Measurements from ENCODE around the gene C5orf52.

C5orf52 gene

DNA sequence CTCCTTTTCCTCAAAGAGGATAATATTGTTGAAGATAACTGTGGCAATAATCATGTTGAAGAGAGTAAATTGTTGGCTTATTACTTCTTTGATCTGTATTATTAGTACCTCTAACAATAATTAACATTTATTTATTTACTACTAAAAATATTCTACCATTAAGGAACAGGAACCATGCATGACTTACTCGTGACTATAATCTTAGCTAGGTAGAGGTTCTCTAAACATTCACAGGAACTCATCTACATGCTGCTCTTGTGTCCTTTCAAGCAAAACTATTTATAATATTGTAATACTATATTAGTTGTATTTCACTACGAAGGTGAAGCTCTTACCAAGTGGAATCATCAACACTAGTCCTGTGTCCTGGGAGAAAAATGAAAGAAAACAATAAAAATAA lies 22.2 kb upstream of the C5orf52 start:
- no peak overlapping the region for H3K4me3 ChIP-seq (ENCODE audit: low read depth, low read length)
- TF ChIP-seq CTCF (IDR thresholded peaks at IDR 0.05; ENCODE audit: low read depth, low read length): no peak

GRCh38 chr5:157650991-157651611 lies 20.2 kb upstream of the C5orf52 start:
- H3K4me3 ChIP-seq (ENCODE audit: low read depth, low read length): no peak overlapping the region
- TF ChIP-seq CTCF (IDR thresholded peaks at IDR 0.05; ENCODE audit: low read depth, low read length): no peak

GRCh38 chr5:157651623-157652376 lies 19.5 kb upstream of the C5orf52 start:
- TF ChIP-seq CTCF (IDR thresholded peaks at IDR 0.05; ENCODE audit: low read depth, low read length): no peak
- H3K4me3 ChIP-seq (ENCODE audit: low read depth, low read length): no peak overlapping the region

GRCh38 chr5:157652377-157652692 lies 19.0 kb upstream of the C5orf52 start, which contains the start of gene SOX30:
Gene SOX30, minus strand, starts transcription at chr5:157652438. Its CDS starts 360 bp downstream, at chr5:157652078.
- TF ChIP-seq CTCF (IDR thresholded peaks at IDR 0.05; ENCODE audit: low read depth, low read length): no peak
- H3K4me3 ChIP-seq (ENCODE audit: low read depth, low read length): no peak within 1 kb of the TSS

GRCh38 chr5:157657516-157657915 lies 13.8 kb upstream of the C5orf52 start:
- no peak for TF ChIP-seq CTCF (IDR thresholded peaks at IDR 0.05; ENCODE audit: low read depth, low read length)
- no peak overlapping the region for H3K4me3 ChIP-seq (ENCODE audit: low read depth, low read length)

DNA sequence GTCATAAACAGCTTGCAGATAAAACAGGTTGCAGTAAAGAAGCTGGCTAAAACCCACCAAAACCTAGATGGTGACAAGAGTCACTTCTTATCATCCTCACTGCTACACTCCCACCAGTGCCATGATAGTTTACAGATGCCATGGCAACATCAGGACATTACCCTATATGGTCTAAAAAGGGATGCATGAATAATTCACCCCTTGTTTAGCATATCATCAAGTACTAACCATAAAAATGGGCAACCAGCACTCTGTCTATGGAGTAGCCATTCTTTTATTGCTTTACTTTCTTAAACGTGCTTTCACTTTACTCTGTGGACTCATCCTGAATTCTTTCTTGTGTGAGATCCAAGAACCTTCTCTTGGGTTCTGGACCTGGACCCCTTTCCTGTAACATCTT lies 12.4 kb upstream of the C5orf52 start:
- no peak for TF ChIP-seq CTCF (IDR thresholded peaks at IDR 0.05; ENCODE audit: low read depth, low read length)
- no peak overlapping the region for H3K4me3 ChIP-seq (ENCODE audit: low read depth, low read length)

DNA sequence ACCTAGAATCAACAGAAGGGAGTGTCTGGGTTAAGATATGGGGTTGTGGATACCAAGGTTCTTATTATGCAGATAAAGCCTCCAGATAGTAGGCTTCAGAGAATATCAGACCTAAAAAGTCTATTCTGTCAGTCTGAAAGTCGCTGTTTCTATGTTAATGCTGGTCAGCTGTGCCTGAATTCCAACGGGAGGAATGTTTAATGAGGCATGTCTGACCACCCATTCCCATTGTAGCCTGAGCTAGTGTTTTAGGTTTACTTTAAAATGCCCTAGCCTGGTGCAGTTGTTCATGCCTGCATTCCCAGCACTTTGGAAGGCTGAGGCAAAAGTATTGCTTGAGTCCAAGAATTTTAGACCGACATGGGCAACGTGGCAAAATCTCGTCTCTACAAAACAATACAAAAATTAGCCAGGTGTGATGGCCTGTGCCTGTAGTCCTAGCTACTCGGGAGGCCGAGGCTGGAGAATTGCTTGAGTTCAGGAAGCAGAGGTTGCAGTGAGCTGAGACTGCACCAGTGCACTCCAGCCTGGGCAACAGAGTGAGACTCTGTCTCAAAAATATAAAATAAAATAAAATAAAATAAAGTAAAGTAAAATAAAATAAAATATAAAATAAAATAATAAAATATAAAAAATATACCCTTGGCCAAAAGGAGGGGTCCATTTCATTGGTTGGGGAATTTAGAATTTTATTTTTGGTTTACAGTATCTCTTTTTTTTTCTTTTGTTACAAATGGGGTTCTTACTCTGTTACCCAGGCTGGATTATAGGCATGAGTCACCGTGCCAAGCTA lies 11.3 kb upstream of the C5orf52 start:
- H3K4me3 ChIP-seq (ENCODE audit: low read depth, low read length): no peak overlapping the region
- no peak for TF ChIP-seq CTCF (IDR thresholded peaks at IDR 0.05; ENCODE audit: low read depth, low read length)
